Naive thymus-derived CD8-positive, alpha-beta T cell (primary cell): ENCODE measurements around the gene PTGDR. TPM values are rescaled to one million over a fixed set of nuclear protein-coding genes. Genes with fewer than 3 reads are reported as not detected.

Experiments
- ATAC-seq, 2 donors: fragments of 150-1000 bp; cut with Tn5 transposase in 1 of 2; sonication (Bioruptor Pico), chemical (Tn5 transposase) in 1 of 2; 1 replicate in 1 of 2; 2 replicates in 1 of 2; pipeline ENCODE4 v1.10.0; 2021; ENCODE audit warnings: mild to moderate bottlenecking in 2 of 2, moderate library complexity in 2 of 2
- POLR2A ChIA-PET: fragments of 350-600 bp; sonication (Branson Sonifier 250); formaldehyde crosslinking; loops from one replicate; lab custom pipeline; 2021; ENCODE audit warnings: antibody characterized with exemption; lab: Charles Lee
- DNase-seq, 10 donors: peaks; one replicate each; pipeline versions ENCODE4 v3.0.0 to v3.0.0-alpha.2; 2020 to 2022
- H3K27ac Mint-ChIP-seq, 10 donors: one replicate each; pipeline ENCODE4 v1.8.0; 2020 to 2022; ENCODE audit warnings: mild to moderate bottlenecking in 10 of 10, mixed read lengths in 10 of 10, moderate library complexity in 4 of 10, inconsistent platforms in 1 of 10
- H3K27me3 Mint-ChIP-seq, 5 donors: one replicate each; pipeline ENCODE4 v1.8.0; 2021 to 2022; ENCODE audit warnings: mixed read lengths in 5 of 5
- H3K36me3 Mint-ChIP-seq, 3 donors: one replicate each; pipeline ENCODE4 v1.8.0; 2020 to 2022; ENCODE audit warnings: mixed read lengths in 3 of 3, mild to moderate bottlenecking in 2 of 3, inconsistent platforms in 1 of 3
- H3K4me1 Mint-ChIP-seq, 4 donors: one replicate each; pipeline ENCODE4 v1.8.0; 2021 to 2022; ENCODE audit warnings: mixed read lengths in 4 of 4
- H3K4me3 Mint-ChIP-seq, 10 donors: one replicate each; pipeline ENCODE4 v1.8.0; 2020 to 2022; ENCODE audit warnings: mild to moderate bottlenecking in 10 of 10, mixed read lengths in 10 of 10, moderate library complexity in 6 of 10, inconsistent platforms in 1 of 10
- H3K9me3 Mint-ChIP-seq, 9 donors: one replicate each; pipeline ENCODE4 v1.8.0; 2020 to 2022; ENCODE audit warnings: mixed read lengths in 9 of 9, mild to moderate bottlenecking in 3 of 9, inconsistent platforms in 1 of 9, moderate library complexity in 1 of 9
- polyA plus RNA-seq, 3 donors: library from polyadenylated mRNA; unstranded; fragments of 300-500 nt; fragmentation: Illumina TruSeq; gene quantifications; one replicate each; pipeline ENCODE4 v1.2.3, GENCODE V29; 2021
- total RNA-seq, 8 experiments: library from RNA in 2 of 8; stranded (reverse) in 2 of 8; gene quantifications; one replicate each; pipeline ENCODE4 v1.2.3 and lab custom pipeline; 2021 to 2026

The PTGDR gene
- total and polyA plus RNA-seq, 5 experiments from 2014 or later = 0.38 to 11.6 (median 0.70) TPM

GRCh38 chr14:52241087-52241793 lies 26.3 kb upstream of the PTGDR start:
- DNase-seq (no peak), ATAC-seq (no peak)
- peaks cover 14 to 26% (median 18%) of the 10 kb centered on the region in 4 donors for H3K4me1 Mint-ChIP-seq
- H3K9me3 Mint-ChIP-seq = peaks cover 0 to 2% (median 0%) of the 10 kb centered on the region in 9 donors
- peak overlapping the region in 1 of 10 donors; percentile 61 for H3K27ac Mint-ChIP-seq
- POLR2A ChIA-PET = no interaction called here
- no peak overlapping the region for H3K4me3 Mint-ChIP-seq
- H3K36me3 Mint-ChIP-seq = no peaks in the 10 kb centered on the region
- peaks cover 0 to 2% (median 0%) of the 10 kb centered on the region in 5 donors for H3K27me3 Mint-ChIP-seq

DNA sequence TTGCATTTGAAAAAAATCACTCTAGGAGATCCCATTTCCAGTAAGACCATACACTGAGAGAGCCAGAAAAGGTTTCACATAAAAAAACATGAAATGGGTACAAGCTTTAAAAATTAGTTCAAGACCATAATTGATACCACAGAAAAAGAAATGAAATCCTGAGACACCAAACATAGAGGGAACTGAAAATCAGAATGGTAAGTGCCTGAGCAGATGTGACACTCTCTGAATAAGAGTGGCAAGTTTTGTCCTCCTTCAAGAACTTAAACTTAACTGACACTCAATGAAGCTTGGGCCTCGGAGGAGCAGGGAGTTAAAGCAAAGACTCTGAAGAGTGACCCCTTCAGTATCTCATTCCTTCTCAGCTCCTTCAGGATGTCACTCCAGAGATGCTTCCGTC lies 23.2 kb upstream of the PTGDR start:
- POLR2A ChIA-PET = no interaction called here
- Mint-ChIP-seq H3K36me3 (peaks cover 0 to 6% (median 0%) of the 10 kb centered on the region in 3 donors), H3K4me3 (no peak overlapping the region), H3K27ac (peak overlapping the region in 1 of 10 donors; percentile 28), H3K27me3 (no peaks in the 10 kb centered on the region), H3K4me1 (peaks cover 25 to 46% (median 36%) of the 10 kb centered on the region in 4 donors), H3K9me3 (peaks cover 0 to 13% (median 2%) of the 10 kb centered on the region in 9 donors)
- ATAC-seq = no peak
- no peak for DNase-seq

DNA sequence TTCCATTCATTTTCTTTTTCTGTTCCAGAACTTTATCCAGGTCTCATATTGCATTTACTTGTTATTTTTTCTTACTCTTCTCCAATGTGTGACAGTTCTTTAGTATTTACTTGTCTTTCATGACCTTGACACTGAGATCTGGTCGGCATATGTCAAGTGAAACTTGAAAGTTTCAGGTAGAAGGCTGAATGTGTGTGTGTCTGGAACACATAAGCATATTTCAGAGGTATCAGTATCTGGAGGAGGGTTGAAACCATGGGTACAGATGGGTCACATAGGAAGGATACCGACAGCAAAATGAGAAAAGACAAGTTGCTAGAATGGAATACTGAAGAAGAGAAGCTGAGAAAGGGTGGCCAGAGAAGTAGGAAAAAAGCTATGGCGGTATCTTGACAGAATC lies 22.5 kb upstream of the PTGDR start:
- Mint-ChIP-seq H3K27ac (no peak overlapping the region), H3K4me1 (peaks cover 23 to 43% (median 32%) of the 10 kb centered on the region in 4 donors), H3K4me3 (no peak overlapping the region), H3K9me3 (peaks cover 0 to 13% (median 2%) of the 10 kb centered on the region in 9 donors), H3K27me3 (no peaks in the 10 kb centered on the region), H3K36me3 (peaks cover 0 to 6% (median 0%) of the 10 kb centered on the region in 3 donors)
- no peak for ATAC-seq
- POLR2A ChIA-PET = no interaction called here
- no peak for DNase-seq

- peak in 3 of 10 donors; percentile 36 to 52 (median 50) for DNase-seq
- Mint-ChIP-seq H3K36me3 (peaks cover 0 to 6% (median 3%) of the 10 kb centered on the region in 3 donors), H3K4me3 (peak overlapping the region in 9 of 10 donors; percentile 12 to 69 (median 46)), H3K27me3 (peaks cover 0 to 2% (median 0%) of the 10 kb centered on the region in 5 donors), H3K9me3 (peaks cover 0 to 13% (median 2%) of the 10 kb centered on the region in 9 donors), H3K27ac (peak overlapping the region in 9 of 10 donors; percentile 34 to 77 (median 65)), H3K4me1 (peaks cover 17 to 30% (median 22%) of the 10 kb centered on the region in 4 donors)
- POLR2A ChIA-PET = no interaction called here
- peak; percentile 82 to 98 for ATAC-seq
Measured at GRCh38 chr14:52248057-52248456, 19.4 kb upstream of the PTGDR start.

GRCh38 chr14:52251724-52252123 lies 15.8 kb upstream of the PTGDR start:
- DNase-seq = no peak
- POLR2A ChIA-PET = no interaction called here
- Mint-ChIP-seq H3K27ac (no peak overlapping the region), H3K36me3 (peaks cover 0 to 6% (median 3%) of the 10 kb centered on the region in 3 donors), H3K9me3 (peaks cover 0 to 12% (median 2%) of the 10 kb centered on the region in 9 donors), H3K4me3 (no peak overlapping the region), H3K4me1 (peaks cover 20 to 24% (median 22%) of the 10 kb centered on the region in 4 donors), H3K27me3 (peaks cover 0 to 22% (median 2%) of the 10 kb centered on the region in 5 donors)
- no peak for ATAC-seq

DNA sequence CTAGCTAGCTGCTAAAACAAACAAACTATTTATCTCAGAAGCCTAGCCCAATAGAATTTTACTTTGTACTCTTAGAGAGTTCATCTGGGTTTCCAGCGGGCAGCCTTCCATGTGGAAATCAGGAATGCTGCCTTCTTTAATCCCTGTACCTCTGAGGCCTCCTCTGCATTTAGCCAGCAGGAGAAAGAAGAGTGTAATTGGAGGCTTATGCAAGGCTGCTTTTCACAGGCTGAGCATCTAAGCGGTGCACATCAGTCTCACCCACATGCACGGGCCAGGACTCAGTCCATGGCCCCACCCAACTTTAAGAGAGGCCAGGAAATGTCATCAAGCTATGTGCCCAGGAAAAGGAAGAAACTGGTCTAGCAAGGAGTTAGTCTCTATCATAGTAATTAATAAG lies 14.0 kb upstream of the PTGDR start:
- H3K27me3 Mint-ChIP-seq = peaks cover 0 to 22% (median 2%) of the 10 kb centered on the region in 5 donors
- ATAC-seq (no peak), DNase-seq (no peak)
- H3K36me3 Mint-ChIP-seq = peaks cover 0 to 3% (median under 1%) of the 10 kb centered on the region in 3 donors
- no peak overlapping the region for H3K4me3 Mint-ChIP-seq
- peaks cover 0 to 4% (median 0%) of the 10 kb centered on the region in 9 donors for H3K9me3 Mint-ChIP-seq
- peaks cover 2 to 8% (median 6%) of the 10 kb centered on the region in 4 donors for H3K4me1 Mint-ChIP-seq
- no peak overlapping the region for H3K27ac Mint-ChIP-seq
- POLR2A ChIA-PET = no interaction called here

- ATAC-seq (no peak), DNase-seq (no peak)
- H3K9me3 Mint-ChIP-seq = peaks cover 0 to 3% (median 0%) of the 10 kb centered on the region in 9 donors
- POLR2A ChIA-PET = no interaction called here
- H3K4me3 Mint-ChIP-seq = no peak overlapping the region
- H3K27me3 Mint-ChIP-seq = peaks cover 0 to 22% (median 2%) of the 10 kb centered on the region in 5 donors
- H3K4me1 Mint-ChIP-seq = peaks cover 4 to 9% (median 6%) of the 10 kb centered on the region in 4 donors
- H3K27ac Mint-ChIP-seq = no peak overlapping the region
- peaks cover 0 to 3% (median 0%) of the 10 kb centered on the region in 3 donors for H3K36me3 Mint-ChIP-seq
Measured at GRCh38 chr14:52254086-52254485, 13.4 kb upstream of the PTGDR start.

DNA sequence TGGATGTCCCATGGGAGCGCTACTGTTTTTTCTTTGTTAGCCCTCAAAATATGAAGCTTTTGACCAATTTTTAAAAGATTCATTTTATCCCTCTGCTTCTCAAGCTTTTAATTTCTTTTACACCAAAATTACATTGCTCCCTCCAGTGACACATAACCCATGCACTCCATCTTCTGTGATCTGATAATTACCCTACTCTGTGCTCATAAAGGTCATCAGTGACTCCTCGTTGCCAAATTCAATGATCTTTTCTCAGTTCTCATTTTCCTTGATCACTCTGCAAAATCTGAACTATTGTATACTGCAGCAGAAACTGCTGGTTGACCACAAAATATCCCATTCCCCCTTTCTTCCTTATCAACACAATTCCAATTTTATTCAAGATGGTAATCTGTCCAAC lies 8.7 kb upstream of the PTGDR start:
- POLR2A ChIA-PET = interaction anchor here (0.7 kb wide), 1 partner anchor 217 kb away, joined by 3 read pairs; no protein-coding TSS in a partner anchor
- Mint-ChIP-seq H3K9me3 (peaks cover 0 to 4% (median 0%) of the 10 kb centered on the region in 9 donors), H3K27me3 (peaks cover 0 to 15% (median 0%) of the 10 kb centered on the region in 5 donors), H3K4me3 (no peak overlapping the region), H3K27ac (peak overlapping the region in 2 of 10 donors; percentile 7 to 48), H3K4me1 (peaks cover 9 to 31% (median 13%) of the 10 kb centered on the region in 4 donors), H3K36me3 (no peaks in the 10 kb centered on the region)
- ATAC-seq (no peak), DNase-seq (no peak)

GRCh38 chr14:52259434-52259833 lies 8.1 kb upstream of the PTGDR start:
- ATAC-seq (no peak), DNase-seq (no peak)
- Mint-ChIP-seq H3K27ac (peak overlapping the region in 1 of 10 donors; percentile 7), H3K27me3 (peaks cover 0 to 10% (median 0%) of the 10 kb centered on the region in 5 donors), H3K4me3 (no peak overlapping the region), H3K4me1 (peaks cover 7 to 31% (median 13%) of the 10 kb centered on the region in 4 donors), H3K36me3 (no peaks in the 10 kb centered on the region), H3K9me3 (peaks cover 0 to 4% (median 0%) of the 10 kb centered on the region in 9 donors)
- POLR2A ChIA-PET = no interaction called here

- Mint-ChIP-seq H3K4me3 (no peak overlapping the region), H3K27me3 (peaks cover 3 to 9% (median 5%) of the 10 kb centered on the region in 5 donors), H3K9me3 (peaks cover 0 to 4% (median 0%) of the 10 kb centered on the region in 9 donors), H3K36me3 (no peaks in the 10 kb centered on the region), H3K27ac (peak overlapping the region in 1 of 10 donors; percentile 29), H3K4me1 (peaks cover 23 to 58% (median 39%) of the 10 kb centered on the region in 4 donors)
- ATAC-seq = no peak
- POLR2A ChIA-PET = interaction anchor here (0.7 kb wide), 2 partner anchors 105 to 693 kb away, joined by 3 read pairs; no protein-coding TSS in a partner anchor
- no peak for DNase-seq
Measured at GRCh38 chr14:52262600-52262999, 4.9 kb upstream of the PTGDR start.

DNA sequence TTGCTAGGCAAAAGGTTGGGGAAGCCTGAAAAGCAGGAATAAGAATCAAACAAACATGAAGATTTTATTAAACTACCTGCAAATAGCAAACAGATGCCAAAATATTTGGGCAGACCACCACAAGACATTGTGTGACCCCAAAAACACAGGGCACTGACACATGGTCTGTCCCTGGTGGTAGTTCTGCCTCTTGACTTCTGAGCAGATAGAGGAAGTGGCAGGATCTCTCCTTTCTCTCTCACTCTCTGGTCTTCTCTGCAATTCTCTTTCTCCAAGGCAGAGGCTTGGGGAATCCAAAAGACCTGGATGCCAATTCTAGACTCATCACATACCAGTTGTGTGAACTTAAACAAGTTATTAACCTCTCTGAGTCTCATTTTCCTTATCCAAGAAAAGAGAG lies 4.3 kb upstream of the PTGDR start:
- H3K9me3 Mint-ChIP-seq = peaks cover 0 to 4% (median 0%) of the 10 kb centered on the region in 9 donors
- H3K27ac Mint-ChIP-seq = peak overlapping the region in 1 of 10 donors; percentile 29
- H3K4me3 Mint-ChIP-seq = no peak overlapping the region
- peaks cover 6 to 14% (median 9%) of the 10 kb centered on the region in 5 donors for H3K27me3 Mint-ChIP-seq
- H3K4me1 Mint-ChIP-seq = peaks cover 26 to 61% (median 44%) of the 10 kb centered on the region in 4 donors
- POLR2A ChIA-PET = interaction anchor here (0.7 kb wide), 1 partner anchor 693 kb away, joined by 3 read pairs; no protein-coding TSS in a partner anchor
- no peaks in the 10 kb centered on the region for H3K36me3 Mint-ChIP-seq
- DNase-seq (no peak), ATAC-seq (no peak)

DNA sequence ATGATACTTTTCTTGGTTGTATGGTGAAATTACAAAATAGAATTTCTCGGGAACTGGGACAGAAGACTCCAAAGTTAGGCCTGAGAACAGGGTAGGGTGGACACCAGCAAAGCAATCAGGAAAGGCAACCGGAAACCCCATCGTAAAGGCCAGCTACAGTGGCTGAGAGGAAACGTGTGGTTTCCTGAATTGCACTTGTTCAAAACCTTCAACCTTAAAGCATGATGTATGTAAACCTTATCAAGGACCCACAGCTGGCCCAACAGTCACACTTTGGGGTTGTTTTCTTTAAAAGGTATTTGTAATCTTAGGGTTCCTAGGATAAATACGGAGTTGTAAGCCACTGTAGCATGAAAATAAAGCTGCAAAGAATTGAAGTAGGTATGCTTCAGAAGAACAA lies 2.2 kb upstream of the PTGDR start:
- POLR2A ChIA-PET = no interaction called here
- DNase-seq (no peak), ATAC-seq (no peak)
- Mint-ChIP-seq H3K4me3 (peak overlapping the region in 4 of 10 donors; percentile 3 to 30 (median 17)), H3K4me1 (peaks cover 31 to 55% (median 45%) of the 10 kb centered on the region in 4 donors), H3K27ac (peak overlapping the region in 4 of 10 donors; percentile 1 to 35 (median 20)), H3K9me3 (no peaks in the 10 kb centered on the region), H3K36me3 (no peaks in the 10 kb centered on the region), H3K27me3 (peaks cover 13 to 31% (median 29%) of the 10 kb centered on the region in 5 donors)
